GM21526 (cell line): ENCODE data around the gene EPHB1.

Source experiments
- ATAC-seq: cut with Tn5 transposase; IDR thresholded peaks from one replicate; pipeline ENCODE4 v1.9.1; 2021; ENCODE audit warnings: moderate library complexity; ENCODE audit not compliant: unreplicated experiment, low FRiP score

The EPHB1 gene

GRCh38 chr3:135140591-135140990, 345.5 kb downstream of the EPHB1 start:
- ATAC-seq = no peak

GRCh38 chr3:135141160-135141559, 346.1 kb downstream of the EPHB1 start:
- ATAC-seq = no peak

- ATAC-seq = no peak
Measured at GRCh38 chr3:135141672-135142071, 346.6 kb downstream of the EPHB1 start.

- ATAC-seq = no peak
Measured at GRCh38 chr3:135142530-135142929, 347.5 kb downstream of the EPHB1 start.

- no peak for ATAC-seq
Measured at GRCh38 chr3:135143474-135143873, 348.4 kb downstream of the EPHB1 start.

DNA sequence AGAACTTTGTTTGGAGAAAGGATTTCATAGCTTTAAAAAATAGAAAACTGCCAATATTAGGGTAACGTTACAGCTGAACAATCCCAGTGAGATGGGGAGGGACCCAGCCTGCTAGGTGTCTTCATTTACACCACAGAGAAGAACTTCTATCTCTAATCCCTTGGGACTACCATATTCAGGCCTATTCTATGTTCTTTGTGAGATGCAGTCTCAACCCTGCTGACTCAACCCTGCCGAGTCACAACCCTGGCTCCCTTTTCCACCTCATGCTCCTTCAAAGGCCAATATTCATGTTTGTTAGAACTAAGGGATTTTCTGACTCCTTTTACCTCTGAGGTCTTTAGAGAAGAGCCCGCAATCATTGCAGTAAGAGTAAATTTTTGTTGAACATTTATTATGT, 350.5 kb downstream of the EPHB1 start:
- no peak for ATAC-seq

DNA sequence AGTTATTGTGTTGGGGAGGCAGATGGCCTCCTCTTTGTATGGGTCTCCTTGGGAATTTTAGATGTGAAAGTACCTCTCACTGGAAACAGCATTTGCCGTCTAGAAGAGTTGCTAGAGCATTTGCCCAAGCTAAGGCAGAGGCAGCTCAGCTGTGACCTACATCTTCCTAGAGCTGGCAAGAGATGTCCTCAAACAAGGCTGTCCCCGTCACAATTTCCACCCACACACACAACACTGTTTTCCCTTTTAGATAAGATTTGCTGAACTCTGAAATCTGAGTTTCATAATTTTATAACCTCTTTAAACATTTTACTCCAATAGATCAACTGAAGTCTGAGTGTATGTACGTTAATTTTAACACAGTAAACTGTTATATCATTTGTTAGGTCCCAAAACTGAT, 352.6 kb downstream of the EPHB1 start:
- no peak for ATAC-seq

DNA sequence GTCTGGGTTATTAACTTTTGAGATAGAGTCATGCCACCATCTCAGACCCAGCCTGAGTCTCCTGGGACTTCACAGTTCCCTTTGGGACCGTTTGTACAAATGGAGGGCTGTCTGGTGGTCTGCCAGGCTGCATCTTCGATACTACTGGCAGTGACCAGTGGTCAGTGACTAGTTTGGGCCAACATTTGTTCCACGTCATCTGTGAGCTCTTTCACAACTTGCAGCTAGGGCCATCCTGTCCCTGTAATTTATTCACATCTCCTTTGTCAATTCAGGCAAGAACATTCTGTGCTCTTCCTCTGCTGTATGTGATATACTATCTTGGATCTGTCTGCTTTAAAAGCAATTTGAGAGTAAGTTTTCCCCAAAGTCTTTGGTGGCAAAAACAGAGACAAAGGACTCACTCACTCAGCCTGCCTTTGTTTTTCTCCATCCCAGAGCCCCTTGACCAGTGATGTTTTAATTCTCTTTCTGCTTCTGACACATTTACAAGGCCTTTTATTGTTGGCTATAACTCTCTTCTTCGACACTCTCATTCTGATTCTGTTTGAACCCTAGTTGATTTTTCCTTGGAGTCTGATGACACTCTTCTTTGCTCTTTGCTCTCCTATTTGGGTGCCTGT, 353.4 kb downstream of the EPHB1 start:
- ATAC-seq = no peak

DNA sequence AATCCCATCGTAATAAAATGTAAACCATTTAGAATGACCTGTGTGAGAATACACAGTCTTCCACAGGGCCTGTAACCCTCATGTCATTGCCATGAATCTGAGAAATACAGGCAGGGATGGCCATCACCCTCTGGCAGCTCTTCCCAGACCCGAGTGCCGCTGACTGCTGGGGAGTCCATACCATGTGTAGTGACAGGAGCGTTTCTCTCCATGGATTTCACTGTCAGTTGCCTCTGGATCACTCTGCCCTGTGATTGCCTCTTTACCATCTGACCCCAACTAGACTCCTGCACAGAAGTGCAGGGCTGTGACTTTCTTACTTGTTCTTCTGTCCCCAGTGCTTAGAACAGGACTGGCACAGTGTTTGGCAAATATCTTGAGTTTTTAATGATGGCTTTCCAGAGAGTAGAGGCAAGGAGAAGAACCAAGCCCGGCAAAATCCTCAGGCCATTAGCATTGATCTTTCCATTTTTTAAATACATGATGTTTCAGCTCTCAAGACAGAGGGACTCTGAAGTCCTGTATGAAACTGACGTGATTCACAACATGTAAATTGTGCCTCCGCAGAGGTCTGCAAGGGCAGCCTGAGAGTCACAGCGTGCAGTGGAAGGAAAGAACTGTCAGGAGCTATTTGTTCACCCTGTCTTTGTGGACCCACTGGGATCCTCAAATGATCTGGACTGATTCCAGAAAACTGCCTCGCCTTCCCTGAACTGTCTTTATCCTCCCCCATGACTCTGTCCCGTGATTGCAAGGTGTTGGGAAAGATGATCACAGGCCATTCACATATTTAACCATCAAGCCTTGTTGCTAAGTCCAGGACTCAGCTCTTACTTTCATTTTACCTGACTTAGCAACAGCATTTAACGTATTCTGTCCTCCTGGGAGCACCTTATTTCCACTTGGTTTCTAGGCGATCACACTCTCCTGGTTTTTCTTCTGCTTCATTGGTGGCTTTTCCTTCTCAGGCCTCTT, 354.9 kb downstream of the EPHB1 start:
- ATAC-seq = no peak

DNA sequence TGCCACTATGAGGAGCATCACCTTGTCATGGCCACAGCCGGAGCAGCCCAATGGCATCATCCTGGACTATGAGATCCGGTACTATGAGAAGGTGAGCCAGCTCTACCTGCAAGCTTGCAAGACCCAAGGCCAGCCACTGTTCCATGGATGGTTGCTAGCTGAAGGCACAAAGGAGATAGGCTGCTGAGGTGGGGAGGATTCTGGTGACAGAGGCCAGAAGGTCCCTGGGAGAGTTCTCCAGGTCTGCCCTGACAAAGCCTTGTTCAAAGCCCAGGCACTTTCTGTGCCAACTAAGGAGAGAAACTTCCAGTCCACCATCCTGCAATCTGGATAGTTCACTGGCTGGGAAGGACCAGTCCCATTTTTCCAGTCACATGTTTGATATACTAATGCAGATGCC, 359.1 kb downstream of the EPHB1 start:
- no peak for ATAC-seq

DNA sequence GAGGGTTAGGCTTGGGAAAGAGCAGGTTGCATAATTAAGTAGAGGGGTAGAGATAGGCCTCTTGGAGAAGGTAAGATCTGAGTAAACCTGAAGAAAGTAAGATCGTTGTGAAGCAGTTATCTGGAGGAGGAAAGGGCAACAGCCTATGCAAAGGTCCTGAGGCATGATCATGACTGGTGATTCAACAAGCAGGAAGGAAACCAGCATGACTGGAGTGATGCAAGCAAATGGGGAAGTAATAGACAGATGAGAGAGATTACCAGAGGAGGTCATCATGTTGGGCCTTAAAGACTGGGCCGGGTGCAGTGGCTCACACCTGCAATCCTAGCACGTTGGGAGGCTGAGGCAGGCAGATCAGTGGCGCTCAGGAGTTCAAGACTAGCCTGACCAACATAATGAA, 360.2 kb downstream of the EPHB1 start:
- no peak for ATAC-seq

- no peak for ATAC-seq
Measured at GRCh38 chr3:135155791-135156190, 360.7 kb downstream of the EPHB1 start.

DNA sequence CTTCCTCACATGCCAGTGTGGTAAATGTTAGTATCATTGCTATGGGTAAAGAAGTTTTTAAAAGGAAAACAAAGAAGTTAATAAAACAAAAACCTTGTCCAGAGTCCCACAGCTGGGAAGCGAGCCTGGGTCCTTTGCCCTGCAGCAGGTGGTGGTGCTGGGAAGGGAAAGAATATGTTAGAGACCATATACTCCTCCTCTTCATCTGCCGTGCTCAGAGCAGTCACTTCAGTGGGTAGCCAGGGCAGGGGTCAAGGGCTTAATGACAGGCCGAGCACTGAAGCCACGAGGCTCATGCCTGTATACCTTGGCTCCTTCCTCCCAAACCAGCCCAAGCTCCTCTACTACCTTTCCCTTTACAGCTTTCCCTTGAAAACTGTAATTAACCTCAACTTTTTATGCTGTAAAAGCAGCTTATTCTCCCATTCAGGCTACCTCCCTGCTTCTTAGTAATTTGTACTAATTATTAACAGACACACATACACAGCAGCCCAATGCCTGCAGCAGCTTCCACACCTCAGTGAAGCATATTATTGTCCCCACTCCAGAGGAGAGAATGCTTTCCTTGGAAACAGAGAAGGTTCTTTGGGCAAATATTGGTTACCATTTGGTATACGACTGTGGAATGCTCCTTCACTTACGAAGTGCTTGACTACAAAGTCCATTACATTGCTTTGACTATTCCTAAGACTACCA, 362.1 kb downstream of the EPHB1 start:
- no peak for ATAC-seq

- ATAC-seq = no peak
Measured at GRCh38 chr3:135158520-135158919, 363.5 kb downstream of the EPHB1 start.

- ATAC-seq = no peak
Measured at GRCh38 chr3:135159681-135160247, 364.7 kb downstream of the EPHB1 start.

DNA sequence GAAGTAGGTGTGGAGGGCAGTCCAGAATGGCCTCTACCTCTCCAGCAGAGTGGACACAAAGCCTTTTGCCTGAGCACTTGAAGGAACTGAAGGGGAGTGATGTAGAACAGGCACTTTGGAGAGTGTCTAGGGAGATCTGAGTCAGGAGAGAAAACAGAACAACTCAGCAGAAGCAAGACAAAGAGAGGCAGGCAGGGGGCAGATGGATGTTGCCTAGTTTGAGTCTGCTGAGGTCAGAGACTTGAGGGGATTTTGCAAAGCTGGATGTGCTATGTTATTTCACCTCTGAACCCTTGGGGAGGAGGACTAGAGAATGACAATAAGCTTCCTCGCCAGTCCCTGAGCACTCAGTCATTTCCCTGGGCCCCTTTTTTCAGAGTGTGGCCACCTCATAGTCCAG, 366.4 kb downstream of the EPHB1 start:
- ATAC-seq = no peak

DNA sequence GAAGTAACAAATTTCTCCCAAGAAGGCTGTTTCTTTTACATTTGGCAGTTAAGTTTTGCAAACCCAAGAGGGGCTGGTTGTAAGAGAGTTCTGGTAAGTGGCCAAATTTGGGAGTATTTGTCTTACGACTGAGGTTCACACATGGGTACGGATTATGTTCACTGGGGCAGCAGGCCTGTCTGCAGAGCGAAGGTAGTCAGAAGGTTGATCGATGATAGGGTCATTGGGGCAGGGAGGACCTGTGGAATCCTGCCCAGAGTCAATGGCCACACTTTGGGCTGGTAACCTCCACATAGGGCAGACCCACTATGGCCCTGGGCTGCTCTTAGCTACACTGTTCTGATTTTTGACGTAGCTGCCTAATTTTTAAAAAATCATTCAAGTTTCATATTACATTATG, 368.6 kb downstream of the EPHB1 start:
- ATAC-seq = no peak

GRCh38 chr3:135165260-135165659, 370.2 kb downstream of the EPHB1 start:
- no peak for ATAC-seq

DNA sequence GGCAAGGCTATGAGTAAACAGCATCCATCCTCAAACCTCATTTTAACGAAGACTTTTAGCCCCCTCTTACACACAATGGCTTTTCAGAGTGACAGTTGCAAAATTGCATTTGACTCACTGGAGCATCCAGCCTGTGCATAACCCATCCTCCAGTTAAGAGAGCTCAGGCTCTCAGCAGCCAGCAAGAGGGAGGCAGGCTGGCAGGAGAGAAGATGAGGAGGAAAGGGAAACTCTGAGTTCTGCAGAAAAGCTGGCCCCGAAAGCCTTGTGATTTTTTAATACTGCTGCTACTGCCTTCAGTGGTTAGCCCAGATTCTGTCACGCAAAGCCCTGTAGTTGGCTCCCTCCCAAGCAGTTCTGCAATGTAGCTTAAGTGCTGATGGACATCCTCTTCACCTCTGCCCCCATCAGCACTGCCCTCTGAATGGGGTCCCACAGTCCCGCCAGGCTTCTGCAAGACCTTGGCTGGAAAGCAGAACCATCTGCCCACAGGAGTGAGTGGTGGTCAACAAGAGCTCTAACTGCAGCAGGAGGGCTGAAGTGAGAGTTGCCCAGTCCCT, 371.3 kb downstream of the EPHB1 start:
- no peak for ATAC-seq

- ATAC-seq = no peak
Measured at GRCh38 chr3:135168822-135169221, 373.8 kb downstream of the EPHB1 start.

- ATAC-seq = no peak
Measured at GRCh38 chr3:135169651-135170050, 374.6 kb downstream of the EPHB1 start.
